Left kidney (tissue), 8 donors: ENCODE results near the gene PEPD. TPM values are rescaled to one million over a fixed set of nuclear protein-coding genes. Genes with fewer than 3 reads are reported as not detected.
"Not testable (repeated sequence)": the region's sequence is repeated elsewhere in the genome, so short reads cannot be mapped to it uniquely, and the experiment has no call there.

Source experiments
- DNase-seq: peaks from one replicate; pipeline ENCODE4 v3.0.0-alpha.2; 2013
- long read RNA-seq, 8 donors: transcript quantifications; one replicate each; lab custom pipeline, GENCODE V29; 2026
- polyA plus RNA-seq: library from polyadenylated mRNA; unstranded; fragments of 120-200 nt; gene quantifications from one replicate; pipeline ENCODE4 v1.2.1, GENCODE V29; 2013; ENCODE audit not compliant: insufficient read length

Gene PEPD
- polyA plus RNA-seq = 123 TPM
- long read RNA-seq, donor 1, transcript PEPD-201 (15 exons, 1,910 nt) = major isoform, 38 of 56 reads
- long read RNA-seq, donor 1, transcript PEPD-211 (2 exons, 1,763 nt) = minor isoform, 6 of 56 reads
- long read RNA-seq, donor 1, partial matches to known transcripts = 12 of 56 reads
- long read RNA-seq, donor 1, other reads (novel, unspliced or antisense) = 0 of 56 reads
- long read RNA-seq, donor 2, transcript PEPD-201 (15 exons, 1,910 nt) = major isoform, 32 of 36 reads
- long read RNA-seq, donor 2, partial matches to known transcripts = 0 of 36 reads
- long read RNA-seq, donor 2, other reads (novel, unspliced or antisense) = 0 of 36 reads
- long read RNA-seq, donor 3, transcript PEPD-201 (15 exons, 1,910 nt) = major isoform, 27 of 34 reads
- long read RNA-seq, donor 3, partial matches to known transcripts = 0 of 34 reads
- long read RNA-seq, donor 3, other reads (novel, unspliced or antisense) = 5 of 34 reads
- long read RNA-seq, donor 4, partial matches to known transcripts = 13 of 21 reads
- long read RNA-seq, donor 4, other reads (novel, unspliced or antisense) = 0 of 21 reads
- long read RNA-seq, donor 5, transcript PEPD-201 (15 exons, 1,910 nt) = major isoform, 66 of 149 reads
- long read RNA-seq, donor 5, transcript PEPD-211 (2 exons, 1,763 nt) = minor isoform, 6 of 149 reads
- long read RNA-seq, donor 5, partial matches to known transcripts = 69 of 149 reads
- long read RNA-seq, donor 5, other reads (novel, unspliced or antisense) = 8 of 149 reads
- long read RNA-seq, donor 6, transcript PEPD-201 (15 exons, 1,910 nt) = major isoform, 41 of 100 reads
- long read RNA-seq, donor 6, partial matches to known transcripts = 55 of 100 reads
- long read RNA-seq, donor 6, other reads (novel, unspliced or antisense) = 0 of 100 reads
- long read RNA-seq, donor 7, transcript PEPD-201 (15 exons, 1,910 nt) = major isoform, 59 of 66 reads
- long read RNA-seq, donor 7, transcript PEPD-211 (2 exons, 1,763 nt) = minor isoform, 7 of 66 reads
- long read RNA-seq, donor 7, partial matches to known transcripts = 0 of 66 reads
- long read RNA-seq, donor 7, other reads (novel, unspliced or antisense) = 0 of 66 reads
- long read RNA-seq, donor 8, transcript PEPD-201 (15 exons, 1,910 nt) = major isoform, 25 of 32 reads
- long read RNA-seq, donor 8, partial matches to known transcripts = 5 of 32 reads
- long read RNA-seq, donor 8, other reads (novel, unspliced or antisense) = 0 of 32 reads

- DNase-seq = peak; percentile 89
Observed at GRCh38 chr19:33521480-33522370, at the start of gene PEPD. TSS of gene PEPD (minus strand) at chr19:33521791. CDS start at chr19:33521760, 31 bp downstream.

DNA sequence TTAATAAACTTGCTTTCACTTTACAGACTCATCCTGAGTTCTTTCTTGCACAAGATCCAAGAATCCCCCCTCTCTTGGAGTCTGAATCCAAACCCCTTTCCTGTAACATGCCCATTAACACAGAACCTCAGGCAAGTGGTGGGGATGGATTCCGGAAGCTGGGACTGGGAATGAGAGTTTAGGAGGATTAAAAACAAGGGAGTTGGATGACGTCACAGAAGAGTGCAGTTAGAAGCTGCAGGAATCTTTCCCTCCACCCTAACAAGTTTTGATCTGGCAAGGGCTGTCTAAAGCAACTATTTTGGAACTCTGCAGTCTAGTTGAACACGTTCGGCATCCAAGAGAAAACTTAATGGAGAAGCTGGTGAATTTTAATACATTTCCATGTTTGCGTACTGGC is 48.2 kb upstream of the PEPD start:
- DNase-seq = no peak

DNA sequence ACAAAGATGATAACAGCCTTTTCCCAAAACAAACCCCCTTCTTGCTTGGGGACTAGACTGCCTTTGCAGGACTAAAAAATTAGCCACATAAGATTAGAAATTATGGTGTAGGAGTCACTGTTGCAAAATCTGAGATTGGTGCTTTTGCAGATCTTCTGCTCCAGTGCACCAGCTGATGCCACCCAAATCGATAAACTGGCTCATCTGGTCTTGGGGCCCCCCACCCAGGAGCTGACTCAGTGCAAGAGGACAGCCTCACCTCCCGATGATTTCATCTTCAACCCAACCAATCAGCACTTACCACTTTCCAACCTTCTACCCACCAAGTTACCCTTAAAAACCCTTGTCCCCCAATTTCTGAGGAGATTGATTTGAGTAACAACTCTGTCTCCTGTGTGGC is 47.1 kb upstream of the PEPD start:
- DNase-seq = no peak

DNA sequence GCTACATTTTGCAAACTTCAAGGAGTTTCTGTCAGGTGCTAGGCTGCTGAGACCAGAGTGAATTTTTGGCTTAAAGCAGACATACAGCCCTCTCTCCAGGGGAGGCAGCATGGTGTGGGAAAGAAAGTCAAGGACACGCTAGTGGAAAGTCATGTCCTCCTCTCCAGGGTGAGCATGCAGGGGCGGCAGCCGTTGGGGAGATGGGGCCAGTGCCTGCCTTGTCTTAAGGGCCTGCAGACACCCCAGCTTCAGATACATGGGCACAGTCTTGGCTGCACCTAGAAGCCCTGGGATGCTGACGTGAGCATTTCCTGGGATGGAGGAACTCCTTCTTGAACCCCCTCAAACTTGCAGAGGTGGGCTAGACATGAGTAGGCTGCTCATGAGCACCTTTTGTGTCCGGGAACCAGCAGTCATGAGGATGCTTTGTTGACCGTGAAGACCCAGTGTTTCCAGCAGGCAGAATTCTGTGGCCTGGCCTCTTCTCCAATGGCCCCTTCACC is 43.3 kb upstream of the PEPD start:
- no peak for DNase-seq

DNA sequence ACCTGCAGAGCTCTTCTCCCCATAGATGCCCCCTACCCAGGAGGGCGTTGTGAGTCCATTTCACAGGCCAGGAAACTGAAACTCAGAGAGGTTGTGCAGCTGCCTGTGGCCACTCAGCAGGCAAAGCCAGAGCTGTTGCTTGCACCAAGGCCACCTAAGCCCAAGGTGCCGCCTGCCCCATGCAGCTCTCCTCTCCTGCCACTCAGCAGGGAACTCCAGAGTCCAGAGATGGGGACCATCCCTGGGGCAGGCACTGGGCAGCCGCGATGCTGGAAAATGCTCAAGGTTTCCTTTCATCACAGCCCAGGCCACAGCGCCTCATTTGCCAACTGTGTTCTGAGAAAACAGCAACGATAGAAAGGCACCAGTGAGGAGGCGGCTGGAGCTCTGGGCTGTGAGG is 41.0 kb upstream of the PEPD start:
- DNase-seq = no peak

GRCh38 chr19:33561666-33562065 is 40.1 kb upstream of the PEPD start:
- DNase-seq = not testable (repeated sequence)

DNA sequence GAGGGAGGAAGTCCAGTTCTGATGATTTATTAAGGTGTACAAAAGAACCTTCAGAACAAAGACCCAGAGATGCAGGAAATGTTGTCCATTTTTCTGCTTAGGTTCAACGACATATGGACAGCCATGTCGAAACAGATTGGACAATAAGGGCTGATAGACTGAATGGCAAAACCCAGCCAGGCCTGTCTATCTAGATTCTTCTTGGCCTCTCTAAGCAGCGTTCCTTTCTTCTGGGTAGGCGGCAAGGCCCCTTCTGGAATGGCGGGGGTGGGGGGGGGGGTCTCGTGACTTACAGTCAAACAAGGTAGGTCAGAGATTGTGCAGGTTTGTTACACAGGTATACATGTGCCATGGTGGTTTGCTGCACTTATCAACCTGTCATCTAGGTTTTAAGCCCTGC is 39.7 kb upstream of the PEPD start:
- DNase-seq = no peak

DNA sequence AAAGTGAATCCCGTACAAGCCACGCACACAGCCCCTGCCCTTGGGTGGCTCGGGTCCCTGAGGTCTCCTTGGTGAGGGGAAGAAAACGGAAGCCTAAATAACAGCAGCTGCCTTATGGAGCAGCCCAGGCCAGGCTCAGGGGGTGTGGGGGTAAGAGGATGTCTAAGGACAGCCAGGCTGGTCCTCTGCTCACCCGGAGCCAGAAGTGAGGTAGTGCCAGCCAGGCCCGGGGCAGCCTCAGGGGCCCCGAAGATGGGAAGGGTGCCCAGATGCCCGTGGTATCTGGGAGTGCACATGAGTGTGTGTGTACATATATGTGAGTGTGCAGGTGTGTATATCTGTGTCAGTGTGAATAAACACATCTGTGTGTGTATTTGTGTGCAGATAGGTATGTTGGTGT is 38.4 kb upstream of the PEPD start:
- no peak for DNase-seq

DNA sequence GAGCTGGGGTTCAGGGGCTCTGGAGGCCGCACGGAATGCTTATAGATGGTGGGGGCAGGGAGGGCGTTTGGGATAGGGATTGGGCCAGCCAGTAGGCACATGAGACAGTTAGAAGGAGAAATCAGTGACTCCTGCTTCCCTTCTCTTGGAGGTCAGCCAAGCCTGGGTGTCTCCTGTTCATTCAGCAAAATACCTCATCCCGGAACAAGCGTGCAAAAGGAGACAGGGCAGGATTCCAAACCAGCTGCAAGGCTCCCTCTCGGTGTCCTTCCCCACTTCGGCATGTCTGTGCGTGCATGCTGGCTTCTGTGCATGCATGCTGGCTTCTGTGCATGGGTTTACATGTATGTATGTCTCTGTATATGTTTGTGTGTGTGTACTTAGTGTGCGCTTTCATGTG is 37.3 kb upstream of the PEPD start:
- no peak for DNase-seq

- DNase-seq = no peak
Observed at GRCh38 chr19:33558151-33558550, 36.6 kb upstream of the PEPD start.

- no peak for DNase-seq
Observed at GRCh38 chr19:33557720-33558119, 36.1 kb upstream of the PEPD start.

GRCh38 chr19:33557196-33557595 is 35.6 kb upstream of the PEPD start:
- no peak for DNase-seq

DNA sequence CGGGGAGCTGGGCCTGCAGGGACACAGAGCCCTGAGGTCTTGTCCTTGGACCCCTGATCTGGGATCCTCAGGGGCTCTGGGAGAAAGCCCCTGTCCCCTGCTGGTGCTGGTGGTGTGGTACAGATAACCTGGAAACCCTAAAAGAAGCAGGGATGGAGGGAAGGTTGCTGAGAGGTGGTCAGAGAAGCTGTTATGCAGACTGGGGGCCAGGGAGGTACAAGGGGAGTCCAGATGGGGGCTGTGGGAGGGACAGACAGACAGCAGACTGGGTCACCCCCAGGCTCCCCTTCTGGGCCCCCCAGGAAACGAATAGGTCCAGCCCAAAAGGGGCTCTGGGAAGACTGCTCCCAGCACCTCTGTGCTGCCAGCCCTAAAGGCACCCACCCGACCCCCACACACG is 34.7 kb upstream of the PEPD start:
- no peak for DNase-seq

- DNase-seq = not testable (repeated sequence)
Observed at GRCh38 chr19:33555726-33556125, 34.1 kb upstream of the PEPD start.

GRCh38 chr19:33554821-33555220 is 33.2 kb upstream of the PEPD start:
- no peak for DNase-seq

GRCh38 chr19:33554391-33554790 is 32.8 kb upstream of the PEPD start:
- DNase-seq = no peak

- DNase-seq = no peak
Observed at GRCh38 chr19:33553530-33554310, 32.1 kb upstream of the PEPD start.

- no peak for DNase-seq
Observed at GRCh38 chr19:33552928-33553279, 31.3 kb upstream of the PEPD start.

GRCh38 chr19:33552191-33552927 is 30.8 kb upstream of the PEPD start:
- DNase-seq = no peak

DNA sequence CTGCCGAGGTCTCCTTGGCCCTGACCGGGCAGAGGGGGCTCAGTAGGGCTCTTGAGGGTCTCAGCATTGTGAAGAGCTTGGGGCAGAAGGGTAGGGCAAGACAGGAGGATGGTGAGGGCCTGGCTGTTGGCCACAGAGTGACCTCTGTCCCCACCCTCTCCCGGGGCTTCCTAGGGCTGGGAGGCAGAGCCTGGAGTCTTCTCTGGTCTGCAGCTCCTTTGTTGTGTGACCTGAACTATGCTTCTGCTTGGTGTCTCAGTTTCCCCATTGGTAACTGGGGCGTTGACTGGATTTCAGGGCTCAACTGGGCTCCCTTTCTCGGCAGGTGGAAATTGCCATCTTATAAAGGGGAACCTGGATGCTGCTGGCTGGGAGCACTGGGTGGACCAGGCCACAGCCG is 30.1 kb upstream of the PEPD start:
- no peak for DNase-seq
